ENCODE results near the gene LDHB.

Gene LDHB

DNA sequence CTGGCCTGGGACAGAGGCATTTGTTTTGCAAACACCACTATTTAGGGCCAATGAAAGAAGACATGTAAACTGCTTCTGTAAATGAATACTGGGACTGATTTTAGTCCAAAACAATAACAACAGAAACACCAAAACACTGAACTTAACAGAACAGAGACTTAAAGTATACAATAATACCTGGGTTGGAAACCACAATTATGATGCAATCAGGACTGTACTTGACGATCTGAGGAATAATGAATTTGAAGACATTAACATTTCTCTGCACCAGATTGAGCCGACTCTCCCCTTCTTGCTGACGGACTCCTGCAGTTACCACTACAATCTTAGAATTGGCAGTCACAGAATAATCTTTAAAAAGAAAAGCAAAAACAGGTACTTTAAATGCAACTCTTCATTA, 13.9 kb downstream of the LDHB start:
- TF ChIP-seq, protein P1, sequence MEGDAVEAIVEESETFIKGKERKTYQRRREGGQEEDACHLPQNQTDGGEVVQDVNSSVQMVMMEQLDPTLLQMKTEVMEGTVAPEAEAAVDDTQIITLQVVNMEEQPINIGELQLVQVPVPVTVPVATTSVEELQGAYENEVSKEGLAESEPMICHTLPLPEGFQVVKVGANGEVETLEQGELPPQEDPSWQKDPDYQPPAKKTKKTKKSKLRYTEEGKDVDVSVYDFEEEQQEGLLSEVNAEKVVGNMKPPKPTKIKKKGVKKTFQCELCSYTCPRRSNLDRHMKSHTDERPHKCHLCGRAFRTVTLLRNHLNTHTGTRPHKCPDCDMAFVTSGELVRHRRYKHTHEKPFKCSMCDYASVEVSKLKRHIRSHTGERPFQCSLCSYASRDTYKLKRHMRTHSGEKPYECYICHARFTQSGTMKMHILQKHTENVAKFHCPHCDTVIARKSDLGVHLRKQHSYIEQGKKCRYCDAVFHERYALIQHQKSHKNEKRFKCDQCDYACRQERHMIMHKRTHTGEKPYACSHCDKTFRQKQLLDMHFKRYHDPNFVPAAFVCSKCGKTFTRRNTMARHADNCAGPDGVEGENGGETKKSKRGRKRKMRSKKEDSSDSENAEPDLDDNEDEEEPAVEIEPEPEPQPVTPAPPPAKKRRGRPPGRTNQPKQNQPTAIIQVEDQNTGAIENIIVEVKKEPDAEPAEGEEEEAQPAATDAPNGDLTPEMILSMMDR (IDR thresholded peaks at IDR 0.05; ENCODE audit: control extremely low read depth, extremely low read depth, low read depth, missing control alignments), result no peak
- DNase-seq (ENCODE audit: extremely low spot score), result no peak
- ChIA-PET CTCF (interaction anchor here (1.5 to 1.9 kb wide), 3 partner anchors 9 to 52 kb away, joined by 3 to 6 read pairs (median 5); no protein-coding TSS in a partner anchor), POLR2A (no interaction called here)

DNA sequence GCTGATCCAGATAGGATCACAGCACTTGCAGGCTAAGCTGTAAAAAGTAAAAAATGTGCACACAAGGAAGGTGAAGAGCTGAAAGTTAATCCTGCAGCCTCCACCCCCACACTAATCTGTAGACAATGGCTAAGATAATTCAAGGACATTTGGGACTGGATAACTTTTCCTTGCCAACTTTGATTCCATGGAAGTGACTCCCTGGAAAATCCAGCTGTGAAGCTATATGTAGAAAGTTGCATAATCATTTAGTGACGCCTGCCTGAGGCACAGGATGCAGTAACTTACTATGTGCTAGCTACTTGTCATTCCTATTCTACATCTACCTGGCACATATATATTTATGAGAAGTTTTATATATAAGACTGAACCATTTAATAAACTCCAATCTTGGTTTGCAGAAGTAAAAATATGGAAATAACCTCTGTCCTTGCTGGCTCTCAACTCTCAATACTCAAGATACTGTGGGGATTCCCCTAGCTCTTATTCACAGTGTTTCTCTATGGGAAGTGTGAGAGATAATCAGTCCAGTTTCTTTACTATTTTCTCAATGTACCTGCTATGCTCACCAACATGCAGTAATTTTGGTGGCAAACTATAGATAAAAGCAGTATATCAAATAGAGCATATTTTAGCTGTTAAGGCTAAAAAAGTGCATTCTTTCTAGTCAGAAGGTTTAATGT, 14.8 kb downstream of the LDHB start:
- DNase-seq (ENCODE audit: extremely low spot score), result no peak
- CTCF ChIA-PET, result interaction anchor here (1.5 kb wide), 2 partner anchors 38 to 51 kb away, joined by 3 to 6 read pairs; no protein-coding TSS in a partner anchor
- POLR2A ChIA-PET, result interaction anchor here (2.2 kb wide), 1 partner anchor 15 kb away, joined by 5 read pairs; the partner anchor contains the start of gene LDHB
- TF ChIP-seq, protein P1 (IDR thresholded peaks at IDR 0.05; ENCODE audit: control extremely low read depth, extremely low read depth, low read depth, missing control alignments), result no peak

DNA sequence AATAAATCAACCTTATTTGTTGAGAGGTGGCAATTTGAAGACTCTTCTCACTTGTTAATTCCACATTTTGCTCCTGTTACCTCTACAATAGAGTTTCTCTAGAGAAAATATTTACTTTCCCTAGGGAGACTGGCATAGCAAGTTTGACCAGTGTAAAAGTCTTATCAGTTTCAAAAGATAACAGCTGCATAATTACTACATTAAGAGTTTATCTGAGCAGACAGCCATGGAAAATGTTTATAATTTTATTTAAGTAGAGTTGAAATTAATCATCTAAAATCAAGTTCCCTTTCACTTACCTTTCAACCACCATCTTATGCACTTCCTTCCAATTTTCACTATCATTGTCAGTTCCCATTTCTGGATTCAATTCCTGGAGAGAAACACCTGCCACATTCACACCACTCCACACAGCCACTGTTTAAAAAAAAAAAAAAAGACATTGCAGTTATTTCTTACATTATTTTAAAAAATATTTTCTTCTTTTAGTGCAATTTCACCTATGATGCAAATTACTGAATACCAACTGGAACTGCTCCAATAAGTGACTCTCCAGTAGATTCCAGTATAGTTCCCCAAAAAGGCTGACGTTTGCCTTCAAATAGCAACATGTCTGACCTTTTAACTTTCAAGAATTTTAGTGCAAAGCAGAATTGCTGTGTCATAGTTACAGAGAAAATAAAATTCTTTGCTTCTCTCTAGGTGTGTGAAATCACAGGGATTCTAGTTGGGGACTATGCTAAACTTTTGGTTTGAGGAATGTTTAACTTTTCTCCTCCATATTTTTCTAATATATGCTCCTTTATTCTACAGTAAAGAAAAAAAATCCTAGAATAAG, 19.4 kb downstream of the LDHB start:
- ChIA-PET CTCF (interaction anchor here (0.6 to 1.8 kb wide), 4 partner anchors 8 to 25 kb away, joined by 3 to 6 read pairs (median 3); no protein-coding TSS in a partner anchor), POLR2A (no interaction called here)
- DNase-seq (ENCODE audit: extremely low spot score), result no peak
- TF ChIP-seq, protein P1 (IDR thresholded peaks at IDR 0.05; ENCODE audit: control extremely low read depth, extremely low read depth, low read depth, missing control alignments), result no peak

DNA sequence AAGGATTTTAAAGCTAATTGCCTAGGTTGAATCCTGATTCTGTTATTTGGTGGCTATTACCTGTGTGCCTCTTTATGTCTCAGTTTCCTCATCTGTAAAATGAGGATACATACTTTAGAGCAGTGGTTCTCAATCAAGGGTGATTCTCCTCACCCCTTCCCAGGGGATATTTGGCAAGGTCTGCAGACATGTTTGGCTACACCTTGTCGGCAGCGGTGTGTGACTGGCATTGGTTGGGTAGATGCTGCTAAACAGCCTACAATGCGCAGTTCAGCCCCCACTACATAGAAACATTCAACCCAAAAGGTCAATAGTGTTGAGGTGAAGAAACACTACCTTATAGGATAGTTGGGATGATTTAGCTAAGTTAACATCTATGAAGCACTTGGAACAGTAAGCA, 23.4 kb downstream of the LDHB start:
- CTCF ChIA-PET, result interaction anchor here (1.4 kb wide), 1 partner anchor 13 kb away, joined by 3 read pairs; no protein-coding TSS in a partner anchor
- DNase-seq (ENCODE audit: extremely low spot score), result no peak

DNA sequence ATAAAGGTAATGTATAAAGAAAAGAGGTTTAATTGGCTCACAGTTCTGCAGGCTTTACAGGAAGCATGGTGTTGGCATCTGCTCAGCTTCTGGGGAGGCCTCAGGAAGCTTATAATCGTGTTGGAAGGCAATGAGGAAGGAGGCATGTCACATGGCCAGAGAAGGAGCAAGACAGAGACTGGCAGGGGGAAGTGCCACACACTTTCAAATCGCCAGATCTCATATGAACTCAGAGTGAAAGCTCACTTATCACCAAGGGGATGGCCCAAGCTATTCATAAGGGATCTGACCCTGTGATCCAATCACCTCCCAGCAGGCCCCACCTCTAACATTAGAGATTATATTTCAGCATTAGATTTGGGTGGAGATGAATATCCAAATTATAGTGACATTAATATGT, 26.3 kb downstream of the LDHB start:
- CTCF ChIA-PET, result interaction anchor here (1.4 kb wide), 1 partner anchor 17 kb away, joined by 4 read pairs; no protein-coding TSS in a partner anchor
- DNase-seq (ENCODE audit: extremely low spot score), result no peak
- POLR2A ChIA-PET, result no interaction called here
- TF ChIP-seq, protein P1 (IDR thresholded peaks at IDR 0.05; ENCODE audit: control extremely low read depth, extremely low read depth, low read depth, missing control alignments), result no peak

More for the DNA sequence above, 23.4 kb downstream of the LDHB start:
- TF ChIP-seq, protein P1 (IDR thresholded peaks at IDR 0.05; ENCODE audit: control extremely low read depth, extremely low read depth, low read depth, missing control alignments), result no peak
- POLR2A ChIA-PET, result no interaction called here

DNA sequence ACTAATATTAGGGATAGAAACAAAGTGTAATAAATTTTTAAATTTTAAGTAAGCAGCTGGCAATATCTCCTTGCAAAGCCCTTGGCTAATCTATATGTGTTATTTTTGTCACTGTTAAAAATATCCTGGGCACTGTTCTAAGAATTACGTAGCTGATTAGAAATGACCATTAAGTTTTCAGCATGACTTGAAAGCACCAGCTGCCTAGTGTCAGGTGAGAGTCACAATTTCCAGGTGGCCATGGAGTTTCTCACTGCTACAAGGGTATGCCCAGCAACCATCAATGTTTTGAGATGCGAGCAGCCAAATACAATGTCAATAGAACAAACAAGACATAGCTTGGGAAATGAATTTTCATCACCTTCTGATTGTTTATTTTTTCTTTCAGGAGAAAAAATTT, 29.7 kb downstream of the LDHB start:
- POLR2A ChIA-PET, result no interaction called here
- DNase-seq (ENCODE audit: extremely low spot score), result no peak
- CTCF ChIA-PET, result no interaction called here

More for the DNA sequence above, 29.7 kb downstream of the LDHB start:
- TF ChIP-seq, protein P1 (IDR thresholded peaks at IDR 0.05; ENCODE audit: control extremely low read depth, extremely low read depth, low read depth, missing control alignments), result no peak

Measured in GM10248 (cell line).